CD14-positive monocyte (primary cell): Measurements from ENCODE around the gene USP24. TPM values are rescaled to one million over a fixed set of nuclear protein-coding genes. Genes with fewer than 3 reads are reported as not detected.

Experiments
- DNase-seq, 3 donors: peaks; one replicate each; pipeline ENCODE4 v3.0.0-alpha.2; 2011 to 2022
- H2AFZ ChIP-seq: 2 replicates; pipeline ENCODE4 v1.6.0; 2012; ENCODE audit warnings: mild to moderate bottlenecking, low read depth, low read length, inconsistent platforms; ENCODE audit not compliant: insufficient read depth, poor library complexity, severe bottlenecking
- H3K27ac ChIP-seq, 2 donors: 1 replicate in 1 of 2; 2 replicates in 1 of 2; pipeline ENCODE4 v1.5.1; 2012 to 2013; ENCODE audit warnings: low read length in 2 of 2, control low read depth in 1 of 2, inconsistent platforms in 1 of 2, low read depth in 1 of 2, mild to moderate bottlenecking in 1 of 2
- H3K27me3 ChIP-seq, 2 donors: one replicate each; pipeline versions ENCODE4 v1.6.0 to v1.6.1; 2011 to 2013; ENCODE audit warnings: low read length in 2 of 2; ENCODE audit not compliant: control insufficient read depth in 2 of 2, insufficient read depth in 2 of 2
- H3K36me3 ChIP-seq, 2 donors: replicated peaks in 1 of 2; 1 replicate in 1 of 2; 2 replicates in 1 of 2; pipeline versions ENCODE4 v1.5.1 to v1.6.1; 2012 to 2013; ENCODE audit warnings: low read length in 2 of 2, control low read depth in 1 of 2, inconsistent platforms in 1 of 2, mild to moderate bottlenecking in 1 of 2; ENCODE audit not compliant: insufficient read depth in 2 of 2, control insufficient read depth in 1 of 2
- H3K4me1 ChIP-seq, 2 donors: 1 replicate in 1 of 2; 2 replicates in 1 of 2; pipeline versions ENCODE4 v1.5.1 to v1.6.1; 2012 to 2013; ENCODE audit warnings: low read length in 2 of 2, control low read depth in 1 of 2, inconsistent platforms in 1 of 2, mild to moderate bottlenecking in 1 of 2, moderate library complexity in 1 of 2; ENCODE audit not compliant: insufficient read depth in 2 of 2, control insufficient read depth in 1 of 2
- H3K4me2 ChIP-seq: replicated peaks from 2 replicates; pipeline ENCODE3; 2012; ENCODE audit warnings: low read length, moderate library complexity, mild to moderate bottlenecking; ENCODE audit not compliant: poor library complexity, severe bottlenecking; ENCODE audit errors: extremely low read depth
- H3K4me3 ChIP-seq, 3 experiments: fragments of 200-600 bp in 1 of 3; sonication (generic) in 1 of 3; replicated peaks in 1 of 3; 1 replicate in 2 of 3; 2 replicates in 1 of 3; pipeline ENCODE4 v1.5.1; 2011 to 2013; ENCODE audit warnings: low read length in 3 of 3, mild to moderate bottlenecking in 3 of 3, control low read depth in 2 of 3, low read depth in 2 of 3, inconsistent platforms in 1 of 3, moderate library complexity in 1 of 3
- H3K79me2 ChIP-seq: 2 replicates; pipeline ENCODE4 v1.6.0; 2012; ENCODE audit warnings: mild to moderate bottlenecking, control low read depth, inconsistent platforms, low read length, moderate library complexity; ENCODE audit not compliant: insufficient read depth
- H3K9ac ChIP-seq: 2 replicates; pipeline ENCODE4 v1.6.0; 2017; ENCODE audit warnings: low read length, mild to moderate bottlenecking; ENCODE audit not compliant: insufficient read depth, poor library complexity, severe bottlenecking
- H3K9me3 ChIP-seq, 2 donors: replicated peaks in 1 of 2; 1 replicate in 1 of 2; 2 replicates in 1 of 2; pipeline versions ENCODE4 v1.5.1 to v1.6.1; 2012 to 2013; ENCODE audit warnings: low read length in 2 of 2, control low read depth in 1 of 2; ENCODE audit not compliant: control insufficient read depth in 1 of 2, insufficient read depth in 1 of 2
- H4K20me1 ChIP-seq: 2 replicates; pipeline ENCODE4 v1.6.0; 2012; ENCODE audit warnings: mild to moderate bottlenecking, low read length, control low read depth, moderate library complexity; ENCODE audit not compliant: insufficient read depth
- H3K27ac Mint-ChIP-seq, 7 donors: one replicate each; pipeline ENCODE4 v1.8.0; 2020; ENCODE audit warnings: mild to moderate bottlenecking in 7 of 7, mixed read lengths in 7 of 7, moderate library complexity in 6 of 7, inconsistent platforms in 2 of 7
- H3K27me3 Mint-ChIP-seq, 3 donors: one replicate each; pipeline ENCODE4 v1.8.0; 2021 to 2022; ENCODE audit warnings: low read depth in 3 of 3, mild to moderate bottlenecking in 3 of 3, mixed read lengths in 3 of 3, moderate library complexity in 3 of 3, inconsistent platforms in 1 of 3
- H3K36me3 Mint-ChIP-seq, 2 donors: one replicate each; pipeline ENCODE4 v1.8.0; 2020; ENCODE audit warnings: mixed read lengths in 2 of 2, inconsistent platforms in 1 of 2, mild to moderate bottlenecking in 1 of 2
- H3K4me1 Mint-ChIP-seq: one replicate; pipeline ENCODE4 v1.8.0; 2020; ENCODE audit warnings: mild to moderate bottlenecking, mixed read lengths
- H3K4me3 Mint-ChIP-seq, 2 donors: one replicate each; pipeline ENCODE4 v1.8.0; 2020; ENCODE audit warnings: mild to moderate bottlenecking in 2 of 2, mixed read lengths in 2 of 2, moderate library complexity in 1 of 2
- H3K9me3 Mint-ChIP-seq, 7 donors: one replicate each; pipeline ENCODE4 v1.8.0; 2020 to 2022; ENCODE audit warnings: mixed read lengths in 7 of 7, mild to moderate bottlenecking in 6 of 7, moderate library complexity in 6 of 7, inconsistent platforms in 2 of 7
- CTCF ChIP-seq: fragments of 200-600 bp; IDR thresholded peaks from one replicate; pipeline ENCODE4 v1.8.0; 2022; ENCODE audit warnings: antibody characterized with exemption, mild to moderate bottlenecking
- WGBS: methylation state at CpG from one replicate; pipeline ENCODE4 v1.1.5; 2013; ENCODE audit warnings: missing lambda C conversion rate; ENCODE audit not compliant: insufficient coverage; 5-methylcytosine and 5-hydroxymethylcytosine counted together
- intact Hi-C, 2 donors: fragments of 100-400 bp; cut with micrococcal nuclease; formaldehyde crosslinking; loops; one replicate each; pipeline versions ENCODE4 v1.15.0 to v1.15.1; 2023
- polyA plus RNA-seq, 3 donors: library from polyadenylated mRNA; depleted of rRNA in 1 of 3; unstranded in 2 of 3; stranded (reverse) in 1 of 3; fragments of 300-500 nt in 2 of 3; fragments of >200 nt in 1 of 3; fragmentation: Illumina TruSeq in 2 of 3; gene quantifications; 1 replicate in 2 of 3; 2 replicates in 1 of 3; pipeline ENCODE4 v1.2.3, GENCODE V29; 2012 to 2021

Gene USP24
- polyA plus RNA-seq, 3 donors, result 1.1 to 14.2 (median 2.1) TPM

GRCh38 chr1:55153031-55153430 lies 62.1 kb downstream of the USP24 start:
- H3K36me3 ChIP-seq, result peaks cover 51 to 80% of the 10 kb centered on the region in 2 donors
- no peaks in the 10 kb centered on the region for H3K79me2 ChIP-seq
- H3K4me3 ChIP-seq, result no peak overlapping the region
- Mint-ChIP-seq H3K9me3 (no peaks in the 10 kb centered on the region), H3K4me3 (no peak overlapping the region), H3K4me1 (peaks cover 26% of the 10 kb centered on the region), H3K27me3 (no peaks in the 10 kb centered on the region), H3K36me3 (peaks cover 42 to 44% of the 10 kb centered on the region in 2 donors), H3K27ac (peak overlapping the region in 1 of 7 donors; percentile 26)
- H3K27me3 ChIP-seq, result no peaks in the 10 kb centered on the region
- H3K9me3 ChIP-seq, result no peaks in the 10 kb centered on the region
- H2AFZ ChIP-seq, result no peak overlapping the region
- no peak for DNase-seq
- H3K4me1 ChIP-seq, result peaks cover 15 to 17% of the 10 kb centered on the region in 2 donors
- H3K4me2 ChIP-seq, result no peak overlapping the region
- TF ChIP-seq CTCF, result no peak
- H3K9ac ChIP-seq, result no peak overlapping the region
- peak overlapping the region in 1 of 2 donors; percentile 29 for H3K27ac ChIP-seq
- WGBS, result 88% methylated on average over 2 of the region's 3 CpGs
- peaks cover 9% of the 10 kb centered on the region for H4K20me1 ChIP-seq
- intact Hi-C loops, result no loop called here

GRCh38 chr1:55150880-55151588 lies 64.1 kb downstream of the USP24 start:
- Mint-ChIP-seq H3K27ac (peak overlapping the region; percentile 76 to 96 (median 87)), H3K9me3 (no peaks in the 10 kb centered on the region), H3K36me3 (peaks cover 35 to 39% of the 10 kb centered on the region in 2 donors), H3K4me3 (peak overlapping the region; percentile 39 to 54), H3K27me3 (no peaks in the 10 kb centered on the region), H3K4me1 (peaks cover 35% of the 10 kb centered on the region)
- no peaks in the 10 kb centered on the region for H3K79me2 ChIP-seq
- no peak for TF ChIP-seq CTCF
- intact Hi-C loops, result no loop called here
- peak overlapping the region in 2 of 3 experiments; percentile 36 to 46 for H3K4me3 ChIP-seq
- WGBS, result 11% methylated on average over 2 of the region's 2 CpGs
- H3K27me3 ChIP-seq, result no peaks in the 10 kb centered on the region
- H3K4me1 ChIP-seq, result peaks cover 15 to 17% of the 10 kb centered on the region in 2 donors
- peak overlapping the region in 1 of 2 donors; percentile 75 for H3K27ac ChIP-seq
- no peak overlapping the region for H3K9ac ChIP-seq
- H2AFZ ChIP-seq, result no peak overlapping the region
- H3K4me2 ChIP-seq, result peak overlapping the region; percentile 48
- DNase-seq, result peak; percentile 29 to 64 (median 58)
- peaks cover 37 to 72% of the 10 kb centered on the region in 2 donors for H3K36me3 ChIP-seq
- H3K9me3 ChIP-seq, result no peaks in the 10 kb centered on the region
- peaks cover 7% of the 10 kb centered on the region for H4K20me1 ChIP-seq
